Rectal smooth muscle tissue (tissue), 1 donor: ENCODE measurements around the gene TMCO4.

Experiments
- H3K27ac ChIP-seq: one replicate; pipeline ENCODE4 v1.7.0; 2013; ENCODE audit warnings: low read depth, low read length, inconsistent platforms
- H3K27me3 ChIP-seq: one replicate; pipeline ENCODE4 v1.7.0; 2013; ENCODE audit warnings: low read length; ENCODE audit not compliant: control insufficient read depth, insufficient read depth
- H3K36me3 ChIP-seq: one replicate; pipeline ENCODE4 v1.7.0; 2013; ENCODE audit warnings: low read length; ENCODE audit not compliant: control insufficient read depth, insufficient read depth
- H3K4me1 ChIP-seq: one replicate; pipeline ENCODE4 v1.7.0; 2013; ENCODE audit warnings: low read length; ENCODE audit not compliant: control insufficient read depth, insufficient read depth
- H3K4me3 ChIP-seq: one replicate; pipeline ENCODE4 v1.7.0; 2013; ENCODE audit warnings: low read length
- H3K9ac ChIP-seq: one replicate; pipeline ENCODE4 v1.7.0; 2013; ENCODE audit warnings: low read length

The TMCO4 gene

DNA sequence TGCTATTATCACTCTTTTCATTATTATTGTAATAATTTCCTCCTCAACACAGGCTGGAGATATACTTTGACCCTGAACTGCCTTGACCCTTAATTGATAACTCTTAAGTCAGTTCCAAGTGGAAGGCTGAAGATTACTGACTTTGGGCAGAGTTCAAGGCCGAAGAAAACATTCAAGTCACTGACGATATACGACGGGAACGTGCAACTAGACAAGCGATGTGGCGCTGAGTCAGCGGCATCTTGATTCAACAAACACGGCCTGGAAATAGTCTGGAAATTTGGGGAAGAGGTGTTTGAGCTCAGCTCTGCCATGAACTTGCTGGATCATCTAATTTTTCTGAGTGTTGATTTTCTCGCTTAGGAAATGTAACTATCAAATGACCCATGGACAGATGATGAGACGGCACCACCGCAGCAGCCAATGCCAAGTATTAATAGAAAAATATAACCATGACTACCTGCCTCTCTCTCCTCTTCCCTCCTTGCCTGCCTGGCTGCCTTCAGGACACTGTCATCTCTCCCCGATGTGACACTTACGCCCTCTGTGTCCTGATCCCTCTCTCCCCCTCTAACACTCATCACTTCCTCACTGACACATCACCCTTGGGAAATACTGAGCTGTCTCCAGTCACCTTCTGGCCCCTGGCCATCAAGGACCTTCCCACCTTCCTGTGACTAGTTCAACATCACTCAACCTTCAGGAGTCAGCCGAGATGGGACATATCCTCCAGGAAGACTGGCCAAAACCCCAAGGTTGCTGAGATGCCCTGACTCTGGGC is 49.4 kb downstream of the TMCO4 start:
- H3K36me3 ChIP-seq: peaks cover 13% of the 10 kb centered on the region
- no peak overlapping the region for H3K4me3 ChIP-seq
- H3K27me3 ChIP-seq: no peaks in the 10 kb centered on the region
- no peak overlapping the region for H3K9ac ChIP-seq
- H3K4me1 ChIP-seq: peaks cover 8% of the 10 kb centered on the region
- no peak overlapping the region for H3K27ac ChIP-seq

DNA sequence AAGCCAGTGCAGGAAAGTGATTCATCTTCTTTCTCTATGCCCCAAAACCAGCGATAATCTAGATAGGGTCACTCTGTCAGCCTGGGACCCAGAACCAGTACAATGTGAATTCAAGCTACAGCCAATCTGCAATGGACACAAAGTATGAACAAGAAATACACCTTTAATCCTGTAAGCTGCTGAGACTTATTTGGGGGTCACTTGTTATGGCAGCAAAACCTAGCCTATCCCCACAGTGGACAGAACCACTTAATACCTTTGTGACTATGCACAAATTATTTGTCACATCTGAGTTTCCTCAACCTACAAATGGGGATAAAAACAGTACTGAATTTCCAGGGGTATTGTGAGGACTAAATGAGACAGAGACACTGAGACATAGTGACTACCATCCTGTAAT is 50.0 kb downstream of the TMCO4 start:
- no peak overlapping the region for H3K9ac ChIP-seq
- H3K36me3 ChIP-seq: peaks cover 13% of the 10 kb centered on the region
- H3K27ac ChIP-seq: no peak overlapping the region
- H3K4me3 ChIP-seq: no peak overlapping the region
- H3K4me1 ChIP-seq: peaks cover 5% of the 10 kb centered on the region
- no peaks in the 10 kb centered on the region for H3K27me3 ChIP-seq

DNA sequence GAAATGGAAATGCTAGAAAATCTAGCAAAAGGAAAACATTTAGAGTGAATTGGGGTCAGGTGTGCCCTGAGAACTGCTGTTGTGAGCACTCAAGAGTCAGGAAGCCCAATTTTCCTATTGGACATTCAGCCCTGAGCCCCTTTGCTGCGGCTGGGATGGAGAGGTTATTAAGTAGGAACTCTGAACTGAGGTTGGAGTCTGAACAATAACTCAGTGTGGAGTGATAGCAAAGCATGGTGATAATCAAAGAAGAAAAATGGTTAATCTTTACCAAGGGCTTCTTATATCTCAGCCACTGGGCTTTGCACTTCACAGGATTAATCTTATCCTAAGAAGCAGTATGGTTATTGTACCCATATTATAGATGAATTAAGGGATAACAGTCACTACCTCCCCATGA is 52.0 kb downstream of the TMCO4 start:
- H3K4me3 ChIP-seq: no peak overlapping the region
- H3K36me3 ChIP-seq: peaks cover 17% of the 10 kb centered on the region
- H3K27ac ChIP-seq: no peak overlapping the region
- no peaks in the 10 kb centered on the region for H3K27me3 ChIP-seq
- no peak overlapping the region for H3K9ac ChIP-seq
- no peaks in the 10 kb centered on the region for H3K4me1 ChIP-seq

DNA sequence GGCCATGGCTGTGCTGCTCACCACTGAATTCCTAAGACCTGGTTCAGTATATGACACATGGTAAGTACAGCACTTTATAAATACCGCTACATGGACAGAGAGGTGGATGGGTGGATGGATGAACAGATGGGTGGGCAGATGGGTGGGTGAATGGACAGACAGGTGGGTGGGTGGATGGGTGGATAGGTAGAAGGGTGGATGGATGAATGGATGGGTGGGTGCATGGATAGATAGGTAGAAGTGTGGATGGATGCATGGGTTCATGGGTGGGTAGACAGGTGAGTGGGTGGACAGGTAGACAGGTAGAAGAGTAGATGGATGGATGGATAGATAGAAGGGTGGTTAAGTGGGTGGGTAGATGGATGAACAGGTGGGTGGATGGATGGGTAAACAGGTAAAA is 54.8 kb downstream of the TMCO4 start:
- Histone ChIP-seq H3K9ac (no peak overlapping the region), H3K27ac (no peak overlapping the region), H3K36me3 (peaks cover 10% of the 10 kb centered on the region), H3K27me3 (no peaks in the 10 kb centered on the region), H3K4me3 (no peak overlapping the region), H3K4me1 (no peaks in the 10 kb centered on the region)

DNA sequence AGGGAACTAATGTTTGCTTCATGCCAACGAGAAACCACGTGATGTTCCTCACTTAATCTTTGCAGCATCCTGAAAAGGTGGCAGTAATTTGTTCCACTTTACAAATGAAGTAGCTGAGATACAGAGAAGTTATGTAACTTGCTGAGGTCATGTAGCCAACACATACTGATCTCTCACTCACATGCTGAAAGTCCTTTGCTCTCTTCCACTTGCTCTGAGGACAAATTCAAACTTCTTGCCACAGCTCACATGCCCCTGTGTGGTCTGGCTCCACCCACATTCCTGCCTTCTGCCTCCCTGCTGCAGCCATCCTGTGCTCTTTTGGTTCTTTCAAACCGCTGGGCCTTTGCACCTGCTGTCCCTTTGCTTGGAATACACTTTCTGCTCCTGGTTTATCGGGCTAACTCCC is 55.4 kb downstream of the TMCO4 start:
- Histone ChIP-seq H3K36me3 (peaks cover 7% of the 10 kb centered on the region), H3K27me3 (no peaks in the 10 kb centered on the region), H3K4me1 (no peaks in the 10 kb centered on the region), H3K9ac (no peak overlapping the region), H3K27ac (no peak overlapping the region), H3K4me3 (no peak overlapping the region)

DNA sequence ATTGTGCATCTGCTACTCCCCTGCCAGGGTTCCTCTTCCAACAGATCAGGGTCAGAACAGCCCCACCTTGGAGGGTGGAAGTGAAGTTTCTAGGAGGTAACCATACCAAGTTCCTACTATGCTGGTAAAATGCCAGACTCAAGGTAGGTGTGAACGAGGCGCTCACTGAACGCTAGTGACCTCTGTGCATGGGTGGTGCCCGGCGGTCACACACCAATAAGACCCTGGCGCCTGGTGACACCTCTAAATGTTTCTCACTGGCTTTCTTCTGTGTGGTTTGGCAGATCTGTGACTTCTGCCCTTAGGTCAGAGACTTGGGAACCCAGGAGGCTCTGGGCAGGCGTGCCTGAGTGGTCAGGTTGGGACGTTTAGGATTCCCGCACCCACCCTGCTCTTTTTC is 55.9 kb downstream of the TMCO4 start:
- no peak overlapping the region for H3K9ac ChIP-seq
- H3K36me3 ChIP-seq: peaks cover 7% of the 10 kb centered on the region
- H3K27ac ChIP-seq: no peak overlapping the region
- no peaks in the 10 kb centered on the region for H3K4me1 ChIP-seq
- no peaks in the 10 kb centered on the region for H3K27me3 ChIP-seq
- H3K4me3 ChIP-seq: no peak overlapping the region

DNA sequence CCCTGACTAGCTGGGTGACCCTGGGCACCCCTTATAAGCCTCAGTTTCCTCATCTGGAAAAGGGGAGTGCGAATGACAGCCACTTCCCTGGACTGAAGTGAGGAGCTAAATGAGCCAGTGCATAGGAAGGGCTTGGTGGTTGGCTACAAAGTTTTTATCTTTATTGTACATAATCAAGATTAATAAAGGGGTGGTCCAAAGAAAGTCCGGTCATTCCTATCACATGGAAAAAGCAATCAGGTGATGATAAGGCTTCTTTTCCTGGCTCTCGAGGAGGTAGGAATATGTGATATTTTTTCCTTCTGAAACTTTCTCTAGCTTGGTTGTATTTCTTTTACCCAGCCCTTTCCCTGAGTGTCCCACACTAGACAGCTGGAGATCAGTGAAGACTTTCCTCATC is 56.5 kb downstream of the TMCO4 start:
- no peak overlapping the region for H3K9ac ChIP-seq
- peaks cover 7% of the 10 kb centered on the region for H3K36me3 ChIP-seq
- H3K4me3 ChIP-seq: no peak overlapping the region
- H3K27ac ChIP-seq: no peak overlapping the region
- H3K4me1 ChIP-seq: no peaks in the 10 kb centered on the region
- H3K27me3 ChIP-seq: no peaks in the 10 kb centered on the region

DNA sequence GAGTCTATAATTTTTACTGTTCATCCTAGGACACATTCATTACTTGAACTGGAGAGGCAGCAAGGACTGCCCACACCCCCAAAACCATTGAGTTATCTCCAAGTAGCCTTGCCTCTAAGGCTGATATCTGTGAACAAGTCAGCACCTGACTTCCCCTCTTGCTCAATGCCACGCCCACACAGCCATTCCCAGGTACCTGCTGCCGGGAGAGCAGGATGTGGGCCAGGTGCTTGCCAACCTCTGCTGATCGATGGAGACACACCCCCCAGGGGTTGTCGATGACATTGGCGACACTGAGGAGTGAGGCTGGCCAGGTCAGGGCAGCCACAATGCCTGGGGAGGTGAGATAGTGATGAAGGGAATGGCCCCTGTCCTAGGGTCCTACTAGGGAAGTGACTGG is 60.1 kb downstream of the TMCO4 start:
- Histone ChIP-seq H3K27me3 (no peaks in the 10 kb centered on the region), H3K9ac (no peak overlapping the region), H3K36me3 (peaks cover 3% of the 10 kb centered on the region), H3K4me1 (peaks cover 25% of the 10 kb centered on the region), H3K27ac (no peak overlapping the region), H3K4me3 (no peak overlapping the region)

DNA sequence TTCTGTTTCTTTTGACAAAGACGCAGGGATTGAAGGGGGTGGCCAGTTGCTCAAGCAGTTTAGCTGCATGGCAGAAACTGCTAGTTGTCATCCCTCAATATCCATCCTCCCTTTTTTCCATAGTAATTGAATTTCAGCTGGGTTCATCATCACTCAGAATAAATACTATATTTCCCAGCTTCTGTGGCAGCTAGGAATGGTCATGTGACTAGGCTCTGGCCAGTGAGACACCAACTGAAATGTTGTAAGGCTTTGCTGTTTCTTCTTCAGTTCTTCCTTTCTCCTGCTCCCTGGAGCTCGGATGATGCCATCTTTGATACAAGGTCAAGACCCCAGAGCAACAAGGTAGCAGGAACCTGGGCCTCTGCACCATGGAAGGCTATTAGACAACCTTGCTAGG is 61.0 kb downstream of the TMCO4 start:
- H3K27ac ChIP-seq: no peak overlapping the region
- H3K36me3 ChIP-seq: no peaks in the 10 kb centered on the region

DNA sequence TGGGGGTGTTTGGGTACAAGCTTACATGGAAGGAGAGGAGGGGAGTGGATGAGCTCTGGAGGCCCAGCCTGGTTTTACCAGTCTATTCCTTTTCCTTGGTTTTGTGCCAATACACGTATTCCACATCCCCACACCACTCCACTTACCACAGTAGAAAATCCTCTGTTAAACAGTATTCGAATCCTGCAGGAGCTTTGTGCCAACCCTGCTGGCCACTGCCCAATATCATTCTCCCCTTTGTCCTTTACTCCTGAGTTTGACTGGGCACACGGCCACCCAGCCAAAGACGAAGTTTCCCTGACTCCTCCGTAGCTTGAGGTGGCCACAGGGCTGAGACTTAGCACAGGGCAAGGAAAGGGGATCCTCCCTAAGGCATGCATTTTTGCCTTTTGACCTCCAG is 61.6 kb downstream of the TMCO4 start:
- no peak overlapping the region for H3K4me3 ChIP-seq
- no peak overlapping the region for H3K27ac ChIP-seq
- H3K9ac ChIP-seq: no peak overlapping the region
- H3K4me1 ChIP-seq: peaks cover 27% of the 10 kb centered on the region
- no peaks in the 10 kb centered on the region for H3K36me3 ChIP-seq
- H3K27me3 ChIP-seq: no peaks in the 10 kb centered on the region

More for the DNA sequence above, 61.0 kb downstream of the TMCO4 start:
- Histone ChIP-seq H3K27me3 (no peaks in the 10 kb centered on the region), H3K4me1 (peaks cover 27% of the 10 kb centered on the region), H3K4me3 (no peak overlapping the region), H3K9ac (no peak overlapping the region)

DNA sequence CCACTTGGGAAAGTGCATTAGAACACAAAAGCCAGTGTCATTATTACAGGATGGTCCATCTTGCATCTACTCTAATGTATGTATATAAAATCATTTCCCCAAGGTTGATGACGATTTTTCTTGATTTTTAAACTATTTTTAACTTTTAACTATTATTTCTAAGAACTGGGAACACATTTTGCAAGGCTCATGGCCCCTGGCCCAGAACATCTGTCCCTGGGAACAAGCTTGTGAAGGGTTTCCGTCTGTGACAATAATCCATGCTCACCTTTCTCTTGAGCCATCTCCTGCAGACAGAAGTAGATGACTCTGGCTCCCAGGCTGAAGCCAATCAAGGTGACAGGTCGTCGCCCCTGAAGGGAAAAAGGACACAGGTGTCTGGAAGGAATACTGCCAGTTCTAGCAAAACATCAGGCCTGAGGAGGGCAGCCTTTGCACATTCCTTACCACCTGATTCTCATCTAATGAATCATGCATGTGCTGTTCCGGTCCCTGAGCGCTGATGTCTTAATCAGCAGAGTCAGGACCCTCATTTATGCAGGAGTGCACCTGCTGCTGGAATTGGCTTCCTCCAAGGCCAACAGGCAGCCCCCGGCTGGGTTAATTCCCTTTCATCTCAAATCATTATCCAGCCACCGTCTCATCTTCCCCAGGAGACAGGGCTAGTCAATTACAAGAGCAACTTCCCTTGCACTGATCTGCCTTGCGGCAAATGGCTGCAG is 62.5 kb downstream of the TMCO4 start:
- Histone ChIP-seq H3K9ac (no peak overlapping the region), H3K36me3 (no peaks in the 10 kb centered on the region), H3K27ac (no peak overlapping the region), H3K4me1 (peaks cover 27% of the 10 kb centered on the region), H3K27me3 (no peaks in the 10 kb centered on the region), H3K4me3 (no peak overlapping the region)

DNA sequence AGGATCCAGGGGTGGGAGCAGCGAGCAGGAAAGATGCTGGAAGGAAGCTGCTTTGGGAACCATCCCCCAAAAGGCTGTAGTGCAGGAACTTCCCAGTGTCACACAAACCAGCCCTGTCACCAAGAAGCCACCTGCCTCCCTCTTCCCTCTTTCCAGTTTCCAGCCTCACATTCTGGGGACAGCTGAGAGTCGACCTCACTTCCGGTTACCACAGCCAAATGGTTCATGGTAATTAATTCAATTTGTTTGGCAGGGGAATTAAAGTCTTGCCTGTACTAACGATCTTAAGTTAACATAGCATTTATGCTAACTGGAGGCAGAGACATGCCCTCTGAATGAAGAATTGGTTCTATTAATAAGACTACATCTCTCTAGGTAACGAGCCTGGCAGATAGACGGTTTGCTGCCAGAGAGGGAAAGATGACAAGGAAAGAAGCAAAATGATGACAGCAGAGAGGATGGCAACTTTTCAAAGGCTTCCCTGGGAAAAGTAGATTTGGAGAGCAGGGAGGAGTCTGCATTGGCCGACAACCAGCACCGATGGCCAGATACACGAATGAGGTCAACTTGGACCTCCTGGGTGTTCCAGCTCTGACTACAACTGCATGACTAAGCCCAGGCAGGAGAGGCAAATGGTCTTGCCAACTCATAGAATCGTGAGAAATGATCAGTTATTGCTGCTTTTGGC is 64.1 kb downstream of the TMCO4 start:
- Histone ChIP-seq H3K36me3 (peaks cover 4% of the 10 kb centered on the region), H3K27ac (peak overlapping the region; percentile 69)

More for the DNA sequence above, 64.1 kb downstream of the TMCO4 start:
- Histone ChIP-seq H3K4me3 (no peak overlapping the region), H3K9ac (no peak overlapping the region), H3K4me1 (peaks cover 39% of the 10 kb centered on the region), H3K27me3 (no peaks in the 10 kb centered on the region)
